Osteoblast (primary cell): ENCODE data around the gene GNAS-AS1. TPM values are rescaled to one million over a fixed set of nuclear protein-coding genes. Genes with fewer than 3 reads are reported as not detected.

Experiments
- DNase-seq: peaks from one replicate; pipeline ENCODE4 v3.0.0; 2011; ENCODE audit warnings: low spot score, mixed read lengths; ENCODE audit not compliant: insufficient read length; ENCODE audit errors: missing footprints
- H2AFZ ChIP-seq: 2 replicates; pipeline ENCODE4 v1.6.0; 2011; ENCODE audit warnings: mild to moderate bottlenecking, low read length
- H3K27ac ChIP-seq: 2 replicates; pipeline ENCODE4 v1.5.1; 2011; ENCODE audit warnings: mild to moderate bottlenecking, low read depth, low read length, moderate library complexity
- H3K27me3 ChIP-seq: 2 replicates; pipeline ENCODE4 v1.6.0; 2012; ENCODE audit warnings: mild to moderate bottlenecking, control low read depth, inconsistent platforms, low read length, moderate library complexity; ENCODE audit not compliant: insufficient read depth
- H3K36me3 ChIP-seq: 2 replicates; pipeline ENCODE4 v1.5.1; 2011; ENCODE audit warnings: mild to moderate bottlenecking, low read length, control low read depth, moderate library complexity; ENCODE audit not compliant: insufficient read depth
- H3K4me1 ChIP-seq: 2 replicates; pipeline ENCODE4 v1.5.1; 2011; ENCODE audit warnings: mild to moderate bottlenecking, low read length, control low read depth, moderate library complexity; ENCODE audit not compliant: insufficient read depth
- H3K4me2 ChIP-seq: 2 replicates; pipeline ENCODE4 v1.6.0; 2011; ENCODE audit warnings: mild to moderate bottlenecking, low read length; ENCODE audit not compliant: insufficient read depth
- H3K4me3 ChIP-seq: fragments of 200-600 bp; sonication (generic); 3 replicates; pipeline ENCODE4 v1.5.1; 2012; ENCODE audit warnings: mild to moderate bottlenecking, low read length, inconsistent platforms; ENCODE audit not compliant: insufficient read depth
- H3K79me2 ChIP-seq: 2 replicates; pipeline ENCODE4 v1.6.0; 2012; ENCODE audit warnings: mild to moderate bottlenecking, low read length, control low read depth, inconsistent platforms; ENCODE audit not compliant: insufficient read depth
- H3K9me3 ChIP-seq: 2 replicates; pipeline ENCODE4 v1.5.1; 2011; ENCODE audit warnings: low read depth, low read length, control low read depth
- H4K20me1 ChIP-seq: 2 replicates; pipeline ENCODE4 v1.6.0; 2012; ENCODE audit warnings: mild to moderate bottlenecking, low read length, control low read depth; ENCODE audit not compliant: insufficient read depth
- total RNA-seq: library from RNA; depleted of rRNA; stranded (reverse); fragments of >200 nt; gene quantifications from 2 replicates; pipeline ENCODE4 v1.2.3, GENCODE V29; 2012
- TF ChIP-seq, protein P1 (sequence below): IDR thresholded peaks from 2 replicates; pipeline ENCODE4 v1.5.1; 2011; ENCODE audit warnings: mild to moderate bottlenecking, low read depth, low read length, moderate library complexity; ENCODE audit errors: extremely low read depth

Gene GNAS-AS1
- 0.72 and 1.5 TPM in 2 replicates for total RNA-seq

DNA sequence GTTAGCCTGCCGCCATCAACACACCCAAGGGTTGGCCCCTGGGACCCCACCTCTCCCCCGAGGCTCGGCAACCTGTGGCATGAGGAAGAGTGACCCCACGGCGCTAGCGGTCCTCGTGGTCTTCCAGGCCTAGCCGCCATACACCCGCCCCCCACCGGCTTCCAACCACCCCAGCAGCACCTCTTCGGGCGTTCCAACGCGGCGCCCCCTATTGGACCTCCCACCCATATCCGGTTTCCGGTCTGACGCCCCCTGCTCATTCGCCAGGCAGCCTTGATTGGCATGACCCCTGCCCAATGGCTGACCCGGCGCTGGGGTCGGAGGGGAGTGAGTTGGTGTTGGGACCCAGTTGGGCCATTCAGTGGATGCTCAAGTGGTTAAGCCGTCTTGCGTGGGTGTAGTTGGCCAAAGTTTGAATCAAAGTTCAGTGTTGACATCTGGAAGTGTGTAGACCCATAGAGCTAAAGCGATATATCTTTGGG is at the start of gene GNAS-AS1:
Gene GNAS-AS1, minus strand, starts transcription at position 210 of the 482 bp plus-strand sequence.
- H3K4me1 ChIP-seq: peaks cover 17% of the 10 kb centered on the region
- H3K9me3 ChIP-seq: no peaks in the 10 kb centered on the region
- peaks cover 19% of the 10 kb centered on the region for H3K79me2 ChIP-seq
- no peaks in the 10 kb centered on the region for H4K20me1 ChIP-seq
- no peaks in the 10 kb centered on the region for H3K36me3 ChIP-seq
- H3K4me2 ChIP-seq: peak within 1 kb of the TSS; percentile 92
- no peak within 1 kb of the TSS for H3K27ac ChIP-seq
- H3K4me3 ChIP-seq: peak within 1 kb of the TSS; percentile 81
- TF ChIP-seq, protein P1, sequence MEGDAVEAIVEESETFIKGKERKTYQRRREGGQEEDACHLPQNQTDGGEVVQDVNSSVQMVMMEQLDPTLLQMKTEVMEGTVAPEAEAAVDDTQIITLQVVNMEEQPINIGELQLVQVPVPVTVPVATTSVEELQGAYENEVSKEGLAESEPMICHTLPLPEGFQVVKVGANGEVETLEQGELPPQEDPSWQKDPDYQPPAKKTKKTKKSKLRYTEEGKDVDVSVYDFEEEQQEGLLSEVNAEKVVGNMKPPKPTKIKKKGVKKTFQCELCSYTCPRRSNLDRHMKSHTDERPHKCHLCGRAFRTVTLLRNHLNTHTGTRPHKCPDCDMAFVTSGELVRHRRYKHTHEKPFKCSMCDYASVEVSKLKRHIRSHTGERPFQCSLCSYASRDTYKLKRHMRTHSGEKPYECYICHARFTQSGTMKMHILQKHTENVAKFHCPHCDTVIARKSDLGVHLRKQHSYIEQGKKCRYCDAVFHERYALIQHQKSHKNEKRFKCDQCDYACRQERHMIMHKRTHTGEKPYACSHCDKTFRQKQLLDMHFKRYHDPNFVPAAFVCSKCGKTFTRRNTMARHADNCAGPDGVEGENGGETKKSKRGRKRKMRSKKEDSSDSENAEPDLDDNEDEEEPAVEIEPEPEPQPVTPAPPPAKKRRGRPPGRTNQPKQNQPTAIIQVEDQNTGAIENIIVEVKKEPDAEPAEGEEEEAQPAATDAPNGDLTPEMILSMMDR: no peak
- peak within 1 kb of the TSS; percentile 89 for H2AFZ ChIP-seq
- peaks cover 31% of the 10 kb centered on the region for H3K27me3 ChIP-seq
- DNase-seq: peak; percentile 99

DNA sequence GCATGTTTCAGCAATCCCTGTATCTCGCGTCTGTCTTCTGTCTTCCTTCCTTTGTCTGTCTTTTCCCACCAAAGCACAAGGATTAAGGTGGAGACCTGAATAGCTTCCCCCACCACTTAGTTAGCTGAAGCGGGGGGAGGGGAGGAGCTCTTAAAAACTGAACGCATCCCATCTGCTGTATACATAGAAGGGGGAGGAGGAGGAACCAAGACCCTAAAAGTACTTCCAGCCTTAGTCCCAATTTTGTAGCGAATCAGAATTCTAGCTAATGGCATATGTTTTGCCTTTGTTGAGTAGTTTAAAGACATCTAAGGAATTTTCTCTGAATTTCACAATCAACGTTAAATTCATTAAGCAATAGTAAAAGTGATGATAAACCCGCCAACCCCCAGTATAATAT is 49.7 kb upstream of the GNAS-AS1 start:
- Histone ChIP-seq H3K4me3 (no peak overlapping the region), H4K20me1 (peaks cover 59% of the 10 kb centered on the region), H3K9me3 (no peaks in the 10 kb centered on the region), H2AFZ (no peak overlapping the region), H3K27ac (no peak overlapping the region), H3K27me3 (no peaks in the 10 kb centered on the region), H3K36me3 (peaks cover 54% of the 10 kb centered on the region), H3K4me2 (no peak overlapping the region), H3K4me1 (peaks cover 12% of the 10 kb centered on the region), H3K79me2 (peaks cover 96% of the 10 kb centered on the region)
- TF ChIP-seq, protein P1: no peak
- DNase-seq: no peak

DNA sequence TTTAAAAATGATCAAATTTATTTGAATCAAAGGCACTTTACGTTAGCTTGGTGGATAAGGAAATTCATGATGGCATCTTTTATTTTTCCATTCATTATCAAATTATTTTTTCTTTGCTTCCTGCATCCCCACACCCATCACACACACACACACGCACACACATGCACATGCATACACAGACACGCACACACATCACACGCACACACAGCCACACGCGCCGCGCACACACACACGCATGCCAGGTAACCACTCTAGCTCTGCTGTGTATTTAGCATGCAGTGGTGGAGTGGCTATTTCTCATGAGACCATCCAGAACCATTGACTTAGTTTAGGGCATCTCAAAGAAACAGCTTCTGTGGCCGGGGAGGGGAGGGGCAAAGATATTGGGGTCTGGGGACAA is 48.8 kb upstream of the GNAS-AS1 start:
- Histone ChIP-seq H4K20me1 (peaks cover 68% of the 10 kb centered on the region), H3K4me1 (peaks cover 21% of the 10 kb centered on the region), H3K4me2 (no peak overlapping the region), H3K27me3 (no peaks in the 10 kb centered on the region), H2AFZ (no peak overlapping the region), H3K27ac (no peak overlapping the region), H3K36me3 (peaks cover 46% of the 10 kb centered on the region), H3K9me3 (no peaks in the 10 kb centered on the region), H3K4me3 (no peak overlapping the region), H3K79me2 (peaks cover 97% of the 10 kb centered on the region)
- TF ChIP-seq, protein P1: no peak
- DNase-seq: no peak

DNA sequence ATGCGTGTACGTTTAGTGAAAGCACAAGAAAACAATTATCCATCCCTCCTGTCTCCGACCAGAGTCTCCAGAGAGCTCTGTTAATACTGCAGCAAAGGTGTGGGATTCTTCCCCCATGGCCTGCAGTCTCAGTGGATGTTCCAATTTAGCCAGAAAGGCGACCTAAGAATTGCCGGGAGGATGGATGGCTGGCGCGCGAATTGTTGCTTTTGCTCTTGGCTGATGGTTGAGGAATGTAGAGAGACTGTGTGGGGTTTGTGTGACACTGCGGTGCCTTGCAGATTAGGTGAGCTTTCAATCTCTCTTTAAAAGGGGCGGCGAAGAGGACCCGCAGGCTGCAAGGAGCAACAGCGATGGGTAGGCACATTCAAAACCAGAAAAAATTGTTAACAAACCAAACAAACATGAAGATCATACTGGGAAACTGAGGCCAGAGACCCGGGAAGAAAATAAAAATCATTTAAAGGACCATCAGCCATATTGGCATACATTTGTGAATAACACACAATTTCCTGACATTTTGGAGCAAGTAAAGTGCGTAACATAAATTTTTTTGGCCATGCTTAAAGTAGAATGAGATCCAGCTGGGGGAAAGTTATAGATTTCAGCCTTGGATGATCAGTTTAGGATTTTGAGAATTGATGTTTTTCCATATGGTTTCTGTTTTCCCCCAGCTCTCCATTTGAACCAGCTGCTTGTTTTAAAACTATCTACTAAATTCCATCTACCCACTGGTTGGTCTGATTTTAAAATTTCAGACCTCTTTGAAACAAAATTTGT is 48.1 kb upstream of the GNAS-AS1 start:
- DNase-seq: no peak
- Histone ChIP-seq H3K4me2 (no peak overlapping the region), H3K27me3 (no peaks in the 10 kb centered on the region), H2AFZ (no peak overlapping the region), H3K4me1 (peaks cover 28% of the 10 kb centered on the region), H3K9me3 (no peaks in the 10 kb centered on the region), H3K27ac (no peak overlapping the region), H3K36me3 (peaks cover 39% of the 10 kb centered on the region), H3K79me2 (peaks cover 98% of the 10 kb centered on the region), H4K20me1 (peaks cover 68% of the 10 kb centered on the region), H3K4me3 (no peak overlapping the region)
- TF ChIP-seq, protein P1: no peak
